ENCODE measurements around the gene HTN1.

Gene HTN1

GRCh38 chr4:70062000-70062399 is 11.8 kb downstream of the HTN1 start:
- no peak overlapping the region for H3K27ac ChIP-seq (ENCODE audit: low read length)
- TF ChIP-seq EZH2phosphoT487 (IDR thresholded peaks at IDR 0.05; ENCODE audit: low read depth), result no peak
- no peak for TF ChIP-seq CTCF (IDR thresholded peaks at IDR 0.05; ENCODE audit: low read depth, low read length)
- no peak overlapping the region for H3K9ac ChIP-seq (ENCODE audit: low read length)
- H3K4me1 ChIP-seq (ENCODE audit: low read length), result no peaks in the 10 kb centered on the region
- no peak overlapping the region for H3K4me2 ChIP-seq (ENCODE audit: low read length)
- no peak overlapping the region for H2AFZ ChIP-seq (ENCODE audit: low read depth, low read length)
- H3K36me3 ChIP-seq (replicated peaks; ENCODE audit: low read depth, low read length), result no peaks in the 10 kb centered on the region
- H4K20me1 ChIP-seq (ENCODE audit: insufficient read depth, low read length), result no peaks in the 10 kb centered on the region
- no peaks in the 10 kb centered on the region for H3K9me3 ChIP-seq (ENCODE audit: insufficient read depth, low read length)
- H3K4me3 ChIP-seq (ENCODE audit: low read length), result no peak overlapping the region
- H3K79me2 ChIP-seq (ENCODE audit: low read length), result no peaks in the 10 kb centered on the region
- no peaks in the 10 kb centered on the region for H3K27me3 ChIP-seq (ENCODE audit: low read depth, low read length)

- no peak overlapping the region for H3K9ac ChIP-seq (ENCODE audit: low read length)
- H4K20me1 ChIP-seq (ENCODE audit: insufficient read depth, low read length), result no peaks in the 10 kb centered on the region
- no peaks in the 10 kb centered on the region for H3K79me2 ChIP-seq (ENCODE audit: low read length)
- H3K27ac ChIP-seq (ENCODE audit: low read length), result no peak overlapping the region
- H3K27me3 ChIP-seq (ENCODE audit: low read depth, low read length), result no peaks in the 10 kb centered on the region
- H3K4me1 ChIP-seq (ENCODE audit: low read length), result no peaks in the 10 kb centered on the region
- TF ChIP-seq EZH2phosphoT487 (IDR thresholded peaks at IDR 0.05; ENCODE audit: low read depth) (no peak), CTCF (IDR thresholded peaks at IDR 0.05; ENCODE audit: low read depth, low read length) (no peak)
- H3K9me3 ChIP-seq (ENCODE audit: insufficient read depth, low read length), result no peaks in the 10 kb centered on the region
- no peak overlapping the region for H2AFZ ChIP-seq (ENCODE audit: low read depth, low read length)
- H3K36me3 ChIP-seq (replicated peaks; ENCODE audit: low read depth, low read length), result no peaks in the 10 kb centered on the region
- no peak overlapping the region for H3K4me3 ChIP-seq (ENCODE audit: low read length)
- H3K4me2 ChIP-seq (ENCODE audit: low read length), result no peak overlapping the region
Measured at GRCh38 chr4:70080205-70080604, 30.0 kb downstream of the HTN1 start.

- TF ChIP-seq EZH2phosphoT487 (IDR thresholded peaks at IDR 0.05; ENCODE audit: low read depth), result no peak
- TF ChIP-seq CTCF (IDR thresholded peaks at IDR 0.05; ENCODE audit: low read depth, low read length), result no peak
Measured at GRCh38 chr4:70099206-70099605, 49.0 kb downstream of the HTN1 start.

More at GRCh38 chr4:70099206-70099605, 49.0 kb downstream of the HTN1 start:
- Histone ChIP-seq H3K9me3 (ENCODE audit: insufficient read depth, low read length) (no peaks in the 10 kb centered on the region), H4K20me1 (ENCODE audit: insufficient read depth, low read length) (no peaks in the 10 kb centered on the region), H3K27me3 (ENCODE audit: low read depth, low read length) (no peaks in the 10 kb centered on the region), H3K9ac (ENCODE audit: low read length) (no peak overlapping the region), H3K4me3 (ENCODE audit: low read length) (no peak overlapping the region), H2AFZ (ENCODE audit: low read depth, low read length) (no peak overlapping the region), H3K4me2 (ENCODE audit: low read length) (no peak overlapping the region), H3K27ac (ENCODE audit: low read length) (no peak overlapping the region), H3K4me1 (ENCODE audit: low read length) (no peaks in the 10 kb centered on the region), H3K36me3 (replicated peaks; ENCODE audit: low read depth, low read length) (no peaks in the 10 kb centered on the region), H3K79me2 (ENCODE audit: low read length) (no peaks in the 10 kb centered on the region)
